ENCODE results near the gene TRIM44.
"Not testable (repeated sequence)": the region's sequence is repeated elsewhere in the genome, so short reads cannot be mapped to it uniquely, and the experiment has no call there.

TRIM44 gene

DNA sequence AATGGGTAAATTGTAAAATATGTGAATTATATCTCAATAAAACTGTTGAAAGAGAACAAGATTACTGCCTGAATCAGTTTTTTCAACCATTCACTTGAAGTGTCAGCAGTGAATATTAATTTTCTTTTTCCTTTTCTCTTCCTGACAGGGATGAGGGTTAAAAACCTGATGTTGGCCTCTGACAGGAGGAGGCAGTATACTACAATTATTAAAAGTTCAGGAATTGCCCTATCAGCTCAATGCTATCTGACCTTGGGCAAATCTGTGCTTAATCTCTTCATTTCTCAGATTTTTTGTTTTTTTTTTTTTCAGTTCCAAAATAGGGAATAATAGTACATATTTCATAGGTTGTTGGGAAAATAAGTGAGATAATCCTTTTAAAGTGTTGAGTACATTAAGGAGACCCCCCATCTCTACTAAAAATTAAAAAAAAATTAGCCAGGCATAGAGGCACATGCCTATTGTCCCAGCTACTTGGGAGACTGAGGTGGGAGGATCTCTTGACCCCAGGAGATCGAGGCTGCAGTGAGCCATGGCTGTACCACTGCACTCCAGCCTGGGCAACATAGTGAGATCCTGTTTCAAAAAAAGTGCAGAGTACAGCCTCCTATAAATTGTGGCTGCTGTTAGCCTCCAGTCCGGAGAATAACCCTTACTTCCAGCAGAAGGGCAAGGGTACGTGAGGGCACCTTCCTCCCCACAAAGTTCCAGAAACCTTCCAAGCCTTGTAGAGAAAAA lies 48.8 kb downstream of the TRIM44 start:
- no peak for TF ChIP-seq YY1 (IDR thresholded peaks at IDR 0.05; ENCODE audit: insufficient read depth, insufficient read length)
- TF ChIP-seq SUZ12 (IDR thresholded peaks at IDR 0.05; ENCODE audit: extremely low read depth, insufficient read depth, insufficient read length), result no peak
- Histone ChIP-seq H3K27me3 (ENCODE audit: insufficient read depth, insufficient read length) (no peaks in the 10 kb centered on the region), H3K9me3 (ENCODE audit: insufficient read depth, low read length) (no peaks in the 10 kb centered on the region), H3K4me3 (ENCODE audit: insufficient read length, low read depth) (no peak overlapping the region), H3K36me3 (ENCODE audit: insufficient read depth, insufficient read length, low read length) (peaks cover 4% of the 10 kb centered on the region), H3K4me1 (ENCODE audit: insufficient read depth, insufficient read length) (no peaks in the 10 kb centered on the region), H3K9ac (ENCODE audit: insufficient read length, low read depth) (no peak overlapping the region)
- no peak for DNase-seq (ENCODE audit: low read depth, low spot score)

DNA sequence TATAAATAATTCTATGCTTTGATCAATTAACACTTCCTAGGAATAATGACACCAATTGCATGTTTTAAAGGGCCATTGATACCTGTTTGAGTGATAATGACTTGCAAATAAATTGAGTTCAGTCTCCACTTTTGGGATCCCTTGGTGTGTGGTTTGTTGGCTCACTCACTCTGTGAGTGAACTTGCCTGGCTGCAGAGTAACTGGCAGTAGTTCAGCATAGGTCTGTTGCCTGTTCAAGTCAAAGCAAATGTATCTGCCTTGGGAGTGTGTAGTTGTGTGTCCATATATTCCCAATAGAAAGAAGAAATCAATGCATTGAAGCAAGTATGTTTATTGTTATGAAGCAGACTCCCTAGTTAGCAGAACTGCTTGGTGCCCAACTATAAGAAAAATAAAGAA lies 49.3 kb downstream of the TRIM44 start:
- H3K4me1 ChIP-seq (ENCODE audit: insufficient read depth, insufficient read length), result no peaks in the 10 kb centered on the region
- no peak for TF ChIP-seq YY1 (IDR thresholded peaks at IDR 0.05; ENCODE audit: insufficient read depth, insufficient read length)
- no peak for TF ChIP-seq ZNF274 (IDR thresholded peaks at IDR 0.05; ENCODE audit: low read depth, low read length)
- TF ChIP-seq SUZ12 (IDR thresholded peaks at IDR 0.05; ENCODE audit: extremely low read depth, insufficient read depth, insufficient read length), result no peak
- DNase-seq (ENCODE audit: low read depth, low spot score), result no peak
- no peak overlapping the region for H3K9ac ChIP-seq (ENCODE audit: insufficient read length, low read depth)
- peaks cover 4% of the 10 kb centered on the region for H3K36me3 ChIP-seq (ENCODE audit: insufficient read depth, insufficient read length, low read length)
- H3K27me3 ChIP-seq (ENCODE audit: insufficient read depth, insufficient read length), result no peaks in the 10 kb centered on the region
- H3K4me3 ChIP-seq (ENCODE audit: insufficient read length, low read depth), result no peak overlapping the region
- H3K9me3 ChIP-seq (ENCODE audit: insufficient read depth, low read length), result no peaks in the 10 kb centered on the region

DNA sequence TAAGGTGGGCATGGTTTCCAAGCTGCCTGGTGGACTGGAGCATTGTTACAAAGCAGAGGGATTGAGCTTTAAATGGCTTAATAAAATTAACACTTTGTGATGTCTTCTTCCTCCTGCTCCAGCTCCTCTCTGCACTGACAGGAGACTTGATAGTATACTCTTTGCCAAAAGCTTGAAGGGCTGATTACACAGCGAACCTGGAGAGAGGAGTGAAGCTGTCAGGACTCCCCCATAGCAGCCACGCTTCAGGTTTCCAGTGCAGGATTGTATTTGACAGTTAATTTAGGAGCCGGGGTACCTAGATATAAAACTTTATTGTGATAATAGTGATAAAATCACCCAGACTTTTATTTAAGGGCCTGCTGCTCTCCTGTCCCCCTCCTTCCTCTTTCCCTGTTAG lies 50.0 kb downstream of the TRIM44 start:
- Histone ChIP-seq H3K9ac (ENCODE audit: insufficient read length, low read depth) (no peak overlapping the region), H3K4me3 (ENCODE audit: insufficient read length, low read depth) (no peak overlapping the region), H3K36me3 (ENCODE audit: insufficient read depth, insufficient read length, low read length) (peaks cover 4% of the 10 kb centered on the region), H3K4me1 (ENCODE audit: insufficient read depth, insufficient read length) (no peaks in the 10 kb centered on the region), H3K9me3 (ENCODE audit: insufficient read depth, low read length) (no peaks in the 10 kb centered on the region), H3K27me3 (ENCODE audit: insufficient read depth, insufficient read length) (no peaks in the 10 kb centered on the region)
- DNase-seq (ENCODE audit: low read depth, low spot score), result no peak
- TF ChIP-seq YY1 (IDR thresholded peaks at IDR 0.05; ENCODE audit: insufficient read depth, insufficient read length) (no peak), SUZ12 (IDR thresholded peaks at IDR 0.05; ENCODE audit: extremely low read depth, insufficient read depth, insufficient read length) (no peak), ZNF274 (IDR thresholded peaks at IDR 0.05; ENCODE audit: low read depth, low read length) (no peak)

DNA sequence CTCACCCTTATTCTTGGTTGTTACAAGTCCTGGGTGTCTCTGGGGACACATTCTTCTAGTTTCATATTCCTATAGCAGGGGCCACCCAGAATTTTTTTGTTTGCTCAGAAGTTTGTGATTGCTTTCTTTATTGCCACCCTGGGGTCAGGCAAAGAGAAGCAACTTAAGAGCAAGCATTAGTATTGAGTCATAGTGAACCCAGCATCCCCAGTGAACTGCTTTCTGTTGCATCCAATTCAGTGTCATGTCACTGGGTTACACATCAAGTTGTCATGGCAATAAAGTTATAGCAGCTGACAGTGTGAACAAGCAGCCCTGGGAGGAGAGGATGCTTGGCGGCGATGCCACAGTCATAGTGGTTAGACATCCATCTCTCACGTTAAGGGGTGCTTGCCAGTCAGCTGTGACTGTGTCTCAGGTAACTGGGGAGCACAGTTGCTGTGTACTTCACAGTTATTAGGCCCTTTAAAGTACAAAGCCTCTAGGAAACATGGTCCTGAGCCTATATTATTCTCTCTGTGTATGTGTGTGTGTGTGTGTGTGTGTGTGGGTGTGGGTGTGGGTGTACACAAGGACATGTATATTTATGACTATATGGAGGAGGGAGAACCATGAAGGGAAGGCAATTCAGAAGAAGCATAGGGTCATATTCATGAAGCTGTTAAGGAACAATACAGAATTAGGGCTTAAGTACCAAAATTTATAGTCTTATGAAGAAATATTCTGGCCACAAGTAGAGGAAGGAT lies 52.5 kb downstream of the TRIM44 start:
- no peak overlapping the region for H3K4me3 ChIP-seq (ENCODE audit: insufficient read length, low read depth)
- no peaks in the 10 kb centered on the region for H3K4me1 ChIP-seq (ENCODE audit: insufficient read depth, insufficient read length)

DNA sequence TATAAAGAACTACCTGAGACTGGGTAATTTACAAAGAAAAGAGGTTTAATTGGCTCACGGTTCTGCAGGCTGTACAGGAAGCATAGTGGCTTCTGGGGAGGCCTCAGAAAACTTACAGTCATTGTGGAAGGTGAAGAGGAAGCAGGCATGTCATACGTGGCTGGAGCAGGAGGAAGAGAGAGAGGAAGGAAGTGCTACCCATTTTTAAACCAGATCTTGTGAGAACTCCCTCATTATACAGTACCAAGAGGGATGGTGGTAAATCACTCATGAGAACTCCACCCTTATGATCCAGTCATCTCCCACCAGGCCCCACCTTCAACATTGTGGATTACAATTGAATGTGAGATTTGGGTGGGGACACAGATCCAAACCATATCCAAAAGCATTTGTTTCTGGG lies 53.1 kb downstream of the TRIM44 start:
- not testable (repeated sequence) for H3K36me3 ChIP-seq (ENCODE audit: insufficient read depth, insufficient read length, low read length); H3K4me1 ChIP-seq (ENCODE audit: insufficient read depth, insufficient read length); DNase-seq (ENCODE audit: low read depth, low spot score); H3K9ac ChIP-seq (ENCODE audit: insufficient read length, low read depth); H3K27me3 ChIP-seq (ENCODE audit: insufficient read depth, insufficient read length); H3K9me3 ChIP-seq (ENCODE audit: insufficient read depth, low read length); H3K4me3 ChIP-seq (ENCODE audit: insufficient read length, low read depth)

More for the DNA sequence above, 52.5 kb downstream of the TRIM44 start:
- peaks cover 4% of the 10 kb centered on the region for H3K36me3 ChIP-seq (ENCODE audit: insufficient read depth, insufficient read length, low read length)
- DNase-seq (ENCODE audit: low read depth, low spot score), result no peak
- TF ChIP-seq YY1 (IDR thresholded peaks at IDR 0.05; ENCODE audit: insufficient read depth, insufficient read length) (no peak), ZNF274 (IDR thresholded peaks at IDR 0.05; ENCODE audit: low read depth, low read length) (no peak), SUZ12 (IDR thresholded peaks at IDR 0.05; ENCODE audit: extremely low read depth, insufficient read depth, insufficient read length) (no peak)
- no peaks in the 10 kb centered on the region for H3K27me3 ChIP-seq (ENCODE audit: insufficient read depth, insufficient read length)
- H3K9me3 ChIP-seq (ENCODE audit: insufficient read depth, low read length), result no peaks in the 10 kb centered on the region
- H3K9ac ChIP-seq (ENCODE audit: insufficient read length, low read depth), result no peak overlapping the region

DNA sequence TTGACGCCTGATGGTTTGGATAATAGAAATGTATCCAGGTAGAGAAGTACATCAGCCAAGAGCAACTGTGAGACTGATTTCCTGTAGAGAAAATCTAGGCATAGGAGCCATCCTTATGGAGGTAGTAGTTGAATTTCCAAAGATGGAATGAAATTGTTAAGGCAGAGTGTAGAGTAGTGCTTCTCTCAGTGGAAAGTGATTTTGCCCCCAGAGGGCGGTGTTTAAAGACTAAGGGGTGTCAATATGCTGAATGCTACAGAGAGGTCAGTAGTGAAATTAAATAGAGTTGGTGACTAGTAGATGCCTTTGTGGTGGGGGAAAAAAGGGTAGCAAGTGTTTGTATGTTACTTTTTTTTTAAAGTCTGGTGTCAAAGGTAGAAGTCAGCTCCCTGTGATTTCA lies 54.5 kb downstream of the TRIM44 start:
- DNase-seq (ENCODE audit: low read depth, low spot score), result peak; percentile 1
- Histone ChIP-seq H3K4me3 (ENCODE audit: insufficient read length, low read depth) (no peak overlapping the region), H3K4me1 (ENCODE audit: insufficient read depth, insufficient read length) (no peaks in the 10 kb centered on the region), H3K36me3 (ENCODE audit: insufficient read depth, insufficient read length, low read length) (peaks cover 4% of the 10 kb centered on the region), H3K9me3 (ENCODE audit: insufficient read depth, low read length) (no peaks in the 10 kb centered on the region), H3K27me3 (ENCODE audit: insufficient read depth, insufficient read length) (no peaks in the 10 kb centered on the region), H3K9ac (ENCODE audit: insufficient read length, low read depth) (no peak overlapping the region)
- TF ChIP-seq YY1 (IDR thresholded peaks at IDR 0.05; ENCODE audit: insufficient read depth, insufficient read length), result no peak
- TF ChIP-seq SUZ12 (IDR thresholded peaks at IDR 0.05; ENCODE audit: extremely low read depth, insufficient read depth, insufficient read length), result no peak
- no peak for TF ChIP-seq ZNF274 (IDR thresholded peaks at IDR 0.05; ENCODE audit: low read depth, low read length)

DNA sequence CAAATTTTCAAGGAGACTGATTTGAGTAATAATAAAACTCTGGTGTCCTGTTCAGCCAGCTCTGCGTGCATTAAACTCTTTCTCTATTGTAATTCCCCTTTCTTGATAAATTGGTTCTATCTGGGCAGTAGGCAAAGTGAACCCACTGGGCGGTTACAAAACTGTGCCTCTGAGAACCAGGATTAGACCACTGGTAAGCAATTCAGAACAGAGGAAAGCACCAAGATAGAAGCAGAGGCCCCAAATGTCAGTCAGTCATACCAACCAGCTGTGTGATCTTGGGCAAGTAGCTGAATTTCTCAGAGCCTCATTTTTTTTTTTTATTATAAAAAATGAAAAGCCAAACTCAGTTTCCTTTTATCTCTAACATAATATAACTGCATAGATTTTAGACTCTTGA lies 54.9 kb downstream of the TRIM44 start:
- peaks cover 4% of the 10 kb centered on the region for H3K36me3 ChIP-seq (ENCODE audit: insufficient read depth, insufficient read length, low read length)
- DNase-seq (ENCODE audit: low read depth, low spot score), result no peak
- H3K9ac ChIP-seq (ENCODE audit: insufficient read length, low read depth), result no peak overlapping the region
- no peaks in the 10 kb centered on the region for H3K4me1 ChIP-seq (ENCODE audit: insufficient read depth, insufficient read length)
- TF ChIP-seq ZNF274 (IDR thresholded peaks at IDR 0.05; ENCODE audit: low read depth, low read length), result no peak
- TF ChIP-seq YY1 (IDR thresholded peaks at IDR 0.05; ENCODE audit: insufficient read depth, insufficient read length), result no peak
- TF ChIP-seq SUZ12 (IDR thresholded peaks at IDR 0.05; ENCODE audit: extremely low read depth, insufficient read depth, insufficient read length), result no peak
- H3K4me3 ChIP-seq (ENCODE audit: insufficient read length, low read depth), result no peak overlapping the region
- no peaks in the 10 kb centered on the region for H3K9me3 ChIP-seq (ENCODE audit: insufficient read depth, low read length)
- H3K27me3 ChIP-seq (ENCODE audit: insufficient read depth, insufficient read length), result no peaks in the 10 kb centered on the region

Data from NT2/D1 (cell line).